GM12801 (cell line): ENCODE measurements around the gene ZC3H7A.

Experiments
- CTCF ChIP-seq: IDR thresholded peaks from one replicate; pipeline ENCODE4 v1.5.1; 2011; ENCODE audit warnings: control low read depth; ENCODE audit not compliant: insufficient read length; ENCODE audit errors: extremely low read depth

The ZC3H7A gene

DNA sequence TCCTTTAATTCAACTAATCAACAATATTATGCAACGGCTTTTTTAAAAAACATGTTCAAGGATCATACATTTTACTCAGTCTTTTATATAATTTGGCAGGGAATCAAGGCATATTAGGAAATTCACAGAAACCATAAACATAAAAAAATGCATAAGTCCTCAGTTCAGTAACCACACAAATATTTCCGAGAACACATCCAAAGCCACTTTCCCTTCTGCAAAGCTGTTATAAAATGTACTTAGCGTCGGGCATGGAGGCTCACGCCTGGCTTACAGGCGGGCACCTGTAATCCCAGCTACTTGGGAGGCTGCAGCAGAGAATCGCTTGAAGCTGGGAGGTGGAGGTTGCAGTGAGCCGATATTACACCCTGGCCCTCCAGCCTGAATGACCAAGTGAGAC is 9.7 kb upstream of the ZC3H7A start:
- no peak for TF ChIP-seq CTCF

GRCh38 chr16:11805556-11805955 is 8.5 kb upstream of the ZC3H7A start:
- TF ChIP-seq CTCF: no peak

DNA sequence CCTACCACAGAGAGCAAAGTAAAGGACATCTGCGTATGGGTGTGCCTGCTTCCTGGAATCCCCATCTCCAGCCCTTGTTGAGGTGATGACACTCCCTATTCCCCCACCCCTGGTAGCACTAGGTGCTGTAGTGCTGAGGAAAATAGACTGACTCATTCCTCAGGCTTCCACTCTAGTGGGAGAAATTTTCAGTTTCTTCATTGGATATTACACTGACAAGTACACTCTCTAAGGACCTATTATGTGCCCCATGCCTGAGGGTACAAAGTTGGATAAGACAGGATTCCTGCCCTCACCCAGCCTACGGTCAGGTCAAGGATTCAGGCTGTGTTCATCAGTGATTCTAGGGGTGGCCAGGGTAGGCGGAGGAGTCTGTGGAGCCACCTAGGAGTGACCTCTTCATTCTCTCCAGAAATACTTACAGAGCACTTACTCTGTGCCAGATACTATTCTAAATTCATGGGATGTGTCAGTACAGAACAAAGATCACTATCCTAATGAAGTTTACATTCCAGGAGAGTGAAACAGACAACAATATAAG is 4.5 kb upstream of the ZC3H7A start:
- TF ChIP-seq CTCF: no peak

DNA sequence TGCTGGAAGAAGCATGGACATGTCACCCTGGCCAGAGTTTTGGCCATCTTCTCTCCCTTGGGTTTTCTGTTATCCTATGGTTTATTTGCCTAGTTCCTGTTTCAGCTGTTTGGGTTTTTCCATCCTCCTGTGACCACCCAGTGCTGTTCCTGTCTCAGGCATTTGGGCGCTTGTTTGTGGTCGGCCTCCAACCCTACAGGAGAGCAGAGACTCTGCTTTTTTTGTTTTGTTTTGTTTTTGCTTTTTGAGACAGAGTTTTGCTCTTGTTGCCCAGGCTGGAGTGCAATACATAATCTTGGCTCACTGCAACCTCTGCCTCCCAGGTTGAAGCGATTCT is 3.3 kb upstream of the ZC3H7A start:
- TF ChIP-seq CTCF: no peak

- no peak for TF ChIP-seq CTCF
These were observed 2.7 kb upstream of the ZC3H7A start for GRCh38 chr16:11799509-11800381.

DNA sequence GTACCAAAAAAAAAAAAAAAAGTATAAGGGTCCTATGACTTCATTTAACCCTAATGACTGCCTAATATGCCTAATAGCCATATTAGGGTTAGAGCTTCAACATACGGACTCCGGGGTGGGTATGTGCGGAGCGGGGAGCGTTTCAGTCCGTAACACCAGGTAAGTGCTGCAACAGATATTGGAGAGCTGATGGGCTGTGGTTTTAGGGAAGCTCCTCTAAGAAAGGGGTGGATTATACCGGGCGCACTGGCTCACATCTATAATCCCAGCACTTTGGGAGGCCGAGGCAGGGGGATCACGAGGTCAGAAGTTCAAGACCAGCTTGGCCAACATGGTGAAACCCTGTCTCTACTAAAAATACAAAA is 1.9 kb upstream of the ZC3H7A start:
- no peak for TF ChIP-seq CTCF

GRCh38 chr16:11797957-11798299 is 870 bp upstream of the ZC3H7A start:
- TF ChIP-seq CTCF: no peak
